Heart right ventricle (tissue), 16 donors: ENCODE data around the gene SC5D. TPM values are rescaled to one million over a fixed set of nuclear protein-coding genes. Genes with fewer than 3 reads are reported as not detected.

Experiments
- ATAC-seq, 8 donors: fragments of 200-7000 bp; cut with Tn5 transposase; one replicate each; pipeline ENCODE4 v1.9.1; 2020; ENCODE audit warnings: mild to moderate bottlenecking in 8 of 8, moderate library complexity in 8 of 8, moderate number of reproducible peaks in 1 of 8
- DNase-seq, 2 donors: peaks; one replicate each; pipeline ENCODE4 v3.0.0-alpha.2; 2020
- H3K27ac ChIP-seq, 10 donors: fragments of 200-600 bp; sonication (generic) in 2 of 10; one replicate each; pipeline versions ENCODE4 v1.5.0 to v1.8.0; 2020 to 2022; ENCODE audit warnings: mild to moderate bottlenecking in 3 of 10
- H3K27me3 ChIP-seq, 7 donors: fragments of 200-600 bp; one replicate each; pipeline ENCODE4 v1.8.0; 2021 to 2022; ENCODE audit warnings: mild to moderate bottlenecking in 2 of 7
- H3K36me3 ChIP-seq, 9 donors: fragments of 200-600 bp; sonication (generic) in 1 of 9; one replicate each; pipeline versions ENCODE4 v1.5.0 to v1.8.0; 2020 to 2022; ENCODE audit warnings: mild to moderate bottlenecking in 2 of 9
- H3K4me1 ChIP-seq, 9 donors: fragments of 200-600 bp; sonication (generic) in 1 of 9; one replicate each; pipeline versions ENCODE4 v1.5.0 to v1.8.0; 2020 to 2022; ENCODE audit warnings: mild to moderate bottlenecking in 4 of 9
- H3K4me3 ChIP-seq, 10 donors: fragments of 200-600 bp; sonication (generic) in 2 of 10; one replicate each; pipeline versions ENCODE4 v1.5.0 to v1.8.0; 2020 to 2022; ENCODE audit warnings: mild to moderate bottlenecking in 7 of 10, moderate library complexity in 2 of 10
- H3K9me3 ChIP-seq, 11 donors: fragments of 200-600 bp in 10 of 11; sonication (generic) in 2 of 11; one replicate each; pipeline versions ENCODE4 v1.5.0 to v1.8.0; 2013 to 2022; ENCODE audit warnings: mild to moderate bottlenecking in 2 of 11, control low read depth in 1 of 11, moderate library complexity in 1 of 11
- WGBS, 2 donors: extraction: QIAGEN DNeasy Blood & Tissue Kit; methylation state at CpG; one replicate each; pipeline ENCODE4 v1.1.7; 2013; ENCODE audit warnings: inconsistent platforms in 1 of 2; 5-methylcytosine and 5-hydroxymethylcytosine counted together
- intact Hi-C, 10 donors: fragments of 100-400 bp; cut with DNase I; formaldehyde crosslinking; loops; one replicate each; pipeline versions ENCODE4 v1.11.1 to v1.14.2; 2022
- polyA plus RNA-seq, 2 donors: library from polyadenylated mRNA; stranded (reverse); fragments of 200-250 nt; gene quantifications; one replicate each; pipeline ENCODE4 v1.2.3, GENCODE V29; 2013
- total RNA-seq, 10 donors: library from RNA; stranded (reverse); fragmentation: NEBNext Ultra II Directional in 3 of 10; extraction: Animal tissue kit (Norgen Biotek cat#: 25700) in 3 of 10; gene quantifications; one replicate each; pipeline versions ENCODE4 v1.2.1 to v1.2.4, GENCODE V29; 2021 to 2023
- TF ChIP-seq, protein P1 (sequence below), 9 donors: fragments of 200-600 bp; sonication (generic) in 2 of 9; IDR thresholded peaks; one replicate each; pipeline versions ENCODE4 v1.5.0 to v1.8.0; 2021 to 2022; ENCODE audit warnings: antibody characterized with exemption in 9 of 9, mild to moderate bottlenecking in 5 of 9, moderate library complexity in 1 of 9
- donor health status: Arrhythmogenic right ventricular cardiomyopathy.
- donor health status: ischemic (EF 13 %, LVEDD 7.1; RV severe dilation, severe dysfunction).
- donor health status: healthy with polysubstance abuse.
- donor health status: DM: no; HTN: yes; CAD: no.
- donor health status: DM: no; HTN: no; CAD: no.
- donor health status: ischemic (EF 25% LVEDD 6.9; RV normal size, moderate dysfunction).
- donor health status: ischemic (EF 25% LVEDD 5.7; RV mildly dilated, moderate dysfunction).
- donor health status: healthy.
- donor health status: DM: yes; HTN: yes; CAD: no.
- donor health status: Ischemic cardiomyopathy.
- donor health status: ischemic (EF 35%, LVEDD 5.7; RV mildly dilated, moderate dysfunction).
- donor health status: nonischemic (EF 11% LVEDD 7.7; RV severe dilation, severe dysfunction).
- donor health status: DM: yes; HTN: yes; CAD: no.
- donor health status: PGD.
- donor health status: ischemic (EF 29% LVEDD 5.4; RV normal size, mild dysfunction).
- donor health status: nonischemic (EF 23%, LVEDD 6.1; RV moderate dilation, normal function).

The SC5D gene
- total and polyA plus RNA-seq, 12 donors: 10.7 to 30.6 (median 20.4) TPM

DNA sequence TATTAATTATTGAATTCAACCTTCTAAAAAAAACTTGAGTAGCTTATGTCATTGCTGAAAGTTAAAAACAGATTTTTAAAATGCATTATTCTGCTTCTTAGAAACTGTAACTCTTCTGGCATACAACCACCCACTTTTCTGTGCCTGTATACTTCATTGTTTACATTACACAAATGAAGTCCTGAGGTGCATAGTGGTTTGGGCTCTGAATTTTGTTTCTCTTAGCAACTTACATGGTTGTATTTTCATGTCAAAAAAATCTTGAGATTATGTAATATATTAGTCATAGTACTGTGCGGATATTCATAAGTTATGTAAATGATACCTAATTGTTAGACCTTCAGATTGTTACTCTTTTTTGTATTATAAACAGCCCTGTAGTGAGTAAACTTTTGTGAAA lies 12.2 kb downstream of the SC5D start:
- intact Hi-C loops: no loop called here
- Histone ChIP-seq H3K36me3 (peaks cover 0 to 67% (median 21%) of the 10 kb centered on the region in 9 donors), H3K4me3 (no peak overlapping the region), H3K9me3 (no peaks in the 10 kb centered on the region), H3K4me1 (peaks cover 4 to 21% (median 15%) of the 10 kb centered on the region in 9 donors), H3K27me3 (no peaks in the 10 kb centered on the region), H3K27ac (no peak overlapping the region)
- TF ChIP-seq, protein P1, sequence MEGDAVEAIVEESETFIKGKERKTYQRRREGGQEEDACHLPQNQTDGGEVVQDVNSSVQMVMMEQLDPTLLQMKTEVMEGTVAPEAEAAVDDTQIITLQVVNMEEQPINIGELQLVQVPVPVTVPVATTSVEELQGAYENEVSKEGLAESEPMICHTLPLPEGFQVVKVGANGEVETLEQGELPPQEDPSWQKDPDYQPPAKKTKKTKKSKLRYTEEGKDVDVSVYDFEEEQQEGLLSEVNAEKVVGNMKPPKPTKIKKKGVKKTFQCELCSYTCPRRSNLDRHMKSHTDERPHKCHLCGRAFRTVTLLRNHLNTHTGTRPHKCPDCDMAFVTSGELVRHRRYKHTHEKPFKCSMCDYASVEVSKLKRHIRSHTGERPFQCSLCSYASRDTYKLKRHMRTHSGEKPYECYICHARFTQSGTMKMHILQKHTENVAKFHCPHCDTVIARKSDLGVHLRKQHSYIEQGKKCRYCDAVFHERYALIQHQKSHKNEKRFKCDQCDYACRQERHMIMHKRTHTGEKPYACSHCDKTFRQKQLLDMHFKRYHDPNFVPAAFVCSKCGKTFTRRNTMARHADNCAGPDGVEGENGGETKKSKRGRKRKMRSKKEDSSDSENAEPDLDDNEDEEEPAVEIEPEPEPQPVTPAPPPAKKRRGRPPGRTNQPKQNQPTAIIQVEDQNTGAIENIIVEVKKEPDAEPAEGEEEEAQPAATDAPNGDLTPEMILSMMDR (IDR thresholded peaks at IDR 0.05): no peak
- 93 to 98% methylated on average over 1 of the region's 1 CpG for WGBS, 2 donors
- no peak for DNase-seq
- no peak for ATAC-seq

DNA sequence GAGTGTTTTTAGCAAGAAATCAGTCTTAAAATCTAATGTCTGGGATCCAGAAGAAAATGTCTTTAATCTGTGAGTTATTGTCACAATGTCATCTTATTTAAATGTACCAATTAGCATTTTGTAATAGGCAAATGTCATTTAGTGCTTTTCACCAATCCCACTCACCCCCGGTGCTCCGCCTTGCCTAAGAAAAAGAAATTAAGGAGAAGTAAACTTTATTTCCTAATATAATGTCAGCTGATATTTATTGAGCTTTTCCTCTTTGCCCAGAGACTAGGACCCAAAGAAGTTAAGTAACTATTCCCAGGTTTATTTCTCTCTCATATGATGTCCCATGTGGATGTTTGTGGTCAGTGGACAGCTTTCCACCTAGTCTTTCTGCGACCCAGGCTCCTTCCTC lies 16.2 kb downstream of the SC5D start:
- 96 to 98% methylated on average over 3 of the region's 3 CpGs for WGBS, 2 donors
- H3K4me1 ChIP-seq: no peaks in the 10 kb centered on the region
- no peak for DNase-seq
- intact Hi-C loops: no loop called here
- no peaks in the 10 kb centered on the region for H3K9me3 ChIP-seq
- H3K27me3 ChIP-seq: no peaks in the 10 kb centered on the region
- peaks cover 0 to 62% (median 21%) of the 10 kb centered on the region in 9 donors for H3K36me3 ChIP-seq
- H3K4me3 ChIP-seq: no peak overlapping the region
- no peak for ATAC-seq
- TF ChIP-seq, protein P1 (IDR thresholded peaks at IDR 0.05): no peak
- no peak overlapping the region for H3K27ac ChIP-seq

DNA sequence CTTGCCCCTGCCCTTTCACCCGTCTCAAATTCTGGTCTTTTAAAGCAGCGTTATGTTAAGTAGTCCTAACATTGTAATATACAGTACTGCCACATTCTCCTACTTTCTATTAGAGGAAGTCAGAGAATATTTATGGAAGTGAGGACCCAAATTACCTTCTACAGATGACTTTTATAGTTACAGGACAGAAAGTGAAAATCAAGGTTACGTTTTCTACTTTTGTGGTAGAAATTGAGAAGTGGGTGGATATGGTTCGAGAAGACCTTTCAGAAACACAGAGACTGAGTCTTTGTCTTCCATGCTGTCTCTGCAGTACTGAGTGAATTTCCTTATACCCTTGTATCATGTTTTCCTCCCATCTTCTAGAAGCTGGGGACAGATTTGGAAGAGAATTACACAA lies 17.1 kb downstream of the SC5D start:
- Histone ChIP-seq H3K4me3 (no peak overlapping the region), H3K27ac (no peak overlapping the region), H3K36me3 (peaks cover 0 to 53% (median 21%) of the 10 kb centered on the region in 9 donors), H3K9me3 (no peaks in the 10 kb centered on the region), H3K27me3 (no peaks in the 10 kb centered on the region), H3K4me1 (no peaks in the 10 kb centered on the region)
- 92 to 95% methylated on average over 4 of the region's 4 CpGs for WGBS, 2 donors
- no peak for DNase-seq
- intact Hi-C loops: no loop called here
- TF ChIP-seq, protein P1 (IDR thresholded peaks at IDR 0.05): no peak
- ATAC-seq: no peak

DNA sequence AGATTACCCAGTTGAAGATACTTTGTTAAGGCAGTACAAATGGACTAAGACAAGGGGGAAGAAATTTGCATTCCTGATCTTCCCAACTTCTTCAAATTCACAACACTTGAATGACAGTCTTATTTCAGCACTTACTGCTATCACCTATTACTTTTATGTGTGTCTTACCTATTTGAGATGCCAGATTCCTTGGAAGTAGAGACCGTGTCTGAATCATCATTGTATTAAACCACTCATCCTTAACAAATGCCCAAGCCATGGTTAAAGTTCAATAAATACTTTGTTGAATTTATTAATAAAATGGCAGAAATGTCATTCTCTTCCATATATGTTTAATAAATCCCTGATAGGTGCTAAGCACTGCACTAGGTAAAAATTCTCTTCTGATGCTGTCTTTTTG lies 18.3 kb downstream of the SC5D start:
- DNase-seq (no peak), ATAC-seq (no peak)
- H3K27me3 ChIP-seq: no peaks in the 10 kb centered on the region
- no peaks in the 10 kb centered on the region for H3K9me3 ChIP-seq
- TF ChIP-seq, protein P1 (IDR thresholded peaks at IDR 0.05): no peak
- H3K36me3 ChIP-seq: peaks cover 0 to 41% (median 21%) of the 10 kb centered on the region in 9 donors
- H3K4me3 ChIP-seq: no peak overlapping the region
- no peak overlapping the region for H3K27ac ChIP-seq
- no peaks in the 10 kb centered on the region for H3K4me1 ChIP-seq
- 97 to 100% methylated on average over 1 of the region's 1 CpG for WGBS, 2 donors
- intact Hi-C loops: no loop called here
